ENCODE measurements around the gene ESD. TPM values are rescaled to one million over a fixed set of nuclear protein-coding genes. Genes with fewer than 3 reads are reported as not detected.
"Not testable (repeated sequence)": the region's sequence is repeated elsewhere in the genome, so short reads cannot be mapped to it uniquely, and the experiment has no call there.

The ESD gene, protein sequence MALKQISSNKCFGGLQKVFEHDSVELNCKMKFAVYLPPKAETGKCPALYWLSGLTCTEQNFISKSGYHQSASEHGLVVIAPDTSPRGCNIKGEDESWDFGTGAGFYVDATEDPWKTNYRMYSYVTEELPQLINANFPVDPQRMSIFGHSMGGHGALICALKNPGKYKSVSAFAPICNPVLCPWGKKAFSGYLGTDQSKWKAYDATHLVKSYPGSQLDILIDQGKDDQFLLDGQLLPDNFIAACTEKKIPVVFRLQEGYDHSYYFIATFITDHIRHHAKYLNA
- total RNA-seq, result 88.2 TPM
- long read RNA-seq, transcript ESD-202 (10 exons, 1,192 nt), result major isoform, 125 of 151 reads
- long read RNA-seq, partial matches to known transcripts, result 9 of 151 reads
- long read RNA-seq, other reads (novel, unspliced or antisense), result 13 of 151 reads

DNA sequence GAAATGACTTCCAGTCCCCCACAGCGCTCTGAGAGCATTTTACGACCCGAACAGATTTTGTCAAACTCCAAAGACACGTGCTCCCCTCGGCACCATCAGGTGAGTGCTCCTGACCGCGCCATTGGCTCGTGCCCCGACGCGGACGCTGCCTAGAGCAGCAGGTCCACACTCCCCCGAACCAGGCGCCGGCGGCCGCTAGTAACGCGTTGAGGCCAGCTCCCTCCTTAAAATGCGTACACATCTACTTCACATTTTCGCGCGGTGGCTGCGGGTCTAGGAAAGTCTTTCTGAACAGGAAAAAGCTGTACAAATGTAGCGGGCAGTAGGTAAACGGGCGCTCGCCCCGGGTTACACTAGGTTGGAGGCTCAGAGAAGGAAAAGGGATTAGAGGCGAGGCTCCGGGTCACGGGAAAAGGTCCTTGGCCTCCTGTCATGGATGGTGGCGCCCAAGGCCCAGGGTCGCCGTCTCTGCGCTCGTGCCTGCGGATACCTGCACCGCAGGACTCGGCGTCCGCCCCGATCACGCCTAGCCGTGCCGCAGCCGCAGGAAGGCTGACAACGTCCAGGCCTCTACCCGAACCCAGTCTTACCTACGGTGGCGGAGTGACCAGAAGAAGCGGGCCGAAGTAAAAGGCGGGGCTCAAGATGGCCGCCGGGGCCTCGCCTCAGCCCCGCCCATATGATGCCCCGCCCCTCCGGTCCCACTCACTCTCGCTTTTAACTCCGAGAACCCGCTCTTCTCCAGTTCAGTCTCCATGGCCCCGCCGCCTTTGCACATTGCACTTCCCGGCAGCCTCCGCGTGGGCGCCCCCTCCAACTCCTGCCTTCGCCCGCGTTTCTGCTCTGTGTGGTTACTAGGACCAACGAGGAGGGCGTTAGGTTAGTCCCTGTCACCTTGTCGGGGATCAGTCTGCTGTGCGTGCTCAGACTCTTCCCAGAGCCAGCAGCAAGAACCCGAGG is at the start of gene ESD:
Gene ESD, minus strand, starts transcription at position 647 of the 960 bp plus-strand sequence. CDS start 5,748 bp downstream, outside the sequence.
- DNase-seq (ENCODE audit: low spot score), result peak; percentile 95

DNA sequence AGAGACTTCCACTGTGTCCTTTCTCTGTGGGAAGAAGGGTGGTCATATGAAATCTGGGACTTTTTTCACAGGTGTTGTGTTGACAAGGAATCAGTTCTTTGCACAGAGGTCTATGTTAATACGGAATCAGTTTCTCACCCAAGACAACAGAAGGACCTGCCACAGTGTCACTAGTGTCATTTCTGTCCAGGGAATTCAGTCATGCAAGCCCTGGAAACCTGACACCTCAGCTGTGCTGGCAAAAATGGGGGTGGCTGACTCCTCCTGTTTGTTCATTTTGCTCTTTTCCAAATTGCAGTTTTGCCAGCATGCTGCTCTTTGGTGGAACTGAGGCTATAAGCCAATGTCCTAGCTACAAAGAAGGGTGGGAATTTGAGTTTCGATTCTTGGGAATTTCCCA is 49.8 kb upstream of the ESD start:
- no peak for DNase-seq (ENCODE audit: low spot score)

DNA sequence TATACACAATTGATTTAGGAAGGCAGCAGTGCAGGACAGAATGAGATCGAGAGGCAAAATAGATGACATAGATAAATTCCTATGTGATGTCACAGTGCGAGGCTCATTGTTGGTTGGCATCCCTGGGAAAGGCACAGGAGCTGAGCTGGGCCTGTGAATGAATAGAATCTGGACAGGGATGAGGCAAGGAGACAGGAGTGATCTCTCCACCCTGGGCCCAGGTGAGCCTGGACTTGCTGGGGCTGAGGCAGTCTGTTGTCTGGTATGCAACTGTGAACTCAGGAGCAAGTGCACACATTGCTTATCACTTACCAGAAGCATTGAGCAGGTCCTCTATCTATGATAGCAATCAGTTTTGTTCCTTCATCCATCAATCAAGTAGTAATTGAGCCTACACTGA is 48.2 kb upstream of the ESD start:
- no peak for DNase-seq (ENCODE audit: low spot score)

DNA sequence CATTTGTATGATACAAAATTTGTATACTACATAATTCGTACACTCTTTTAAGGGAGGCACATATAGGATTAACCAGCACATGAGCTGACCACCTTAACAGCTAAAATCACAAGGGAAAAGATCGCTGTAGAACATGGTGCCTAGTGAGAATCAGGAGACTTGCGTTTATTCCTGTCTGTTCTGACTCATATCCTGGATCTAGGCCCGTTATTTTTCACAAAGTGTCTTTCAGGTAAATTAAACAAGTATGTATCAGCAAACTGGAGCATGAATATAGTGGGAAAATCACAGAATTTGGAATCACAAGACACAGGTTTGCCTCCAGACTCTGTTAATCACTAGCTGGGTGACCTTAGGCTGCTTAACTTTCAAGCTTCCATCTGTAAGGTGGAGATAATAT is 47.5 kb upstream of the ESD start:
- DNase-seq (ENCODE audit: low spot score), result no peak

DNA sequence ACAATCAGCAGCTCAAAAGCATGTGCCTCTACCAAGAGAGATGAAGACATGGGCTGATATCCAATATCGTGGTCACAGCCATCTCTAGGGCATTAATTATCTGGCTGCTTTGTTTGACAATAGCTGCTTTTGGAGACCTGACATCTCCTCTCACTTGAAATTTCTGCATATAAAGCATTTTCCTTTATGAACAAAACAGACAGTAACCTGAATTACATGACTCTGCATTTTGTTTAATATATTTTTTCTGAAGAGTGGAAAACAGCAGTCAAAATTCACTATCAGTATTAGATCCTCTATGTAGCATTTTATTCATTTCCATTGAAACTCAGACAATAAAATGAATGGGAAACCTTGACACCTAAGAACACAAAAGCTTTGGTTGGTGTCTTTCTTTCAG is 42.4 kb upstream of the ESD start:
- no peak for DNase-seq (ENCODE audit: low spot score)

DNA sequence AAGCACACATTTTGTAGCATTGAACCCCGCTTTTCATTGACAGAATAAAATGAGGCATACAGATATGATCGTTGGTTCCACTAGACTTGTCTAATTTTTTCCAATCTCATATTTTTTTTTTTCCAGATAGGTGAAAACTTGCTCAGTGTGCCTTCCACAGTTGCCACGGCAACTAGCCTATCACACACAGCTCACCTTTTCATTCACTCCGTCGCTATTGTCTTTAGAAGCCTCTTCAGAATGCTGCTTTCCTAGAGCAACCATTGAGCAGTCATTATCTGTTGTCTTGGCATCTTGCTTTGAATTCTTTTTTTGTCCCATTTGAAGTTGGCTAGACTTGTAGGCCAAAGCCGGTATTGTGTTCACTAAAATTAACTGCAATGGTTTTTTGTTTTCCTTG is 37.7 kb upstream of the ESD start:
- DNase-seq (ENCODE audit: low spot score), result no peak

DNA sequence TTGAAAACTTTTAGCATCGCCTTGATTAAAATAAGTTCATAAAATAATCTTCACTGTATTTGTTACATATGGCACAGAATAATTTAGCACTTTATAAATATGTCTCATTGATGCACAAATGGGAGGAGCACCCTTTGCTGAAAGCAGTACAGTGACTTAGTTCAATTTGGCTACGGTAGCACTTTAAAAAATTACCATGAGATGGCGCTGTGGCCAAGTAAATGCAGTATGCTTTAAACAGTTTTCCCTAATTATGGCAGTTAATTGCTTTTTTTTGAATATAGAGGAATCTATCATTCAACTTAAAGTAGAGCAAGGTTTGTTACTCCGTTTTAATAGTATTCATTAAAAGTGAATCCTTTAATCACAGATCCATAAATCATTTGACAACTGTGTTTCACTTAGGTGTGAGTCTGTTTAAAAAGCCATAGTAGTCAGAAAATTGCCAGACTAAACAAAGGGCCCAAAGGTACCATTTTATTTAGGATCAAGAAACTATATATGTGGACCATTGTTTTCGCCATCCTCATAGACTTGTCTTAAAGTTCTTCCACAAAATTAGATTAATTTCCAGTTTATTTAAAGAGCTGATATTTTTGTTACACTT is 34.7 kb upstream of the ESD start:
- no peak for DNase-seq (ENCODE audit: low spot score)

DNA sequence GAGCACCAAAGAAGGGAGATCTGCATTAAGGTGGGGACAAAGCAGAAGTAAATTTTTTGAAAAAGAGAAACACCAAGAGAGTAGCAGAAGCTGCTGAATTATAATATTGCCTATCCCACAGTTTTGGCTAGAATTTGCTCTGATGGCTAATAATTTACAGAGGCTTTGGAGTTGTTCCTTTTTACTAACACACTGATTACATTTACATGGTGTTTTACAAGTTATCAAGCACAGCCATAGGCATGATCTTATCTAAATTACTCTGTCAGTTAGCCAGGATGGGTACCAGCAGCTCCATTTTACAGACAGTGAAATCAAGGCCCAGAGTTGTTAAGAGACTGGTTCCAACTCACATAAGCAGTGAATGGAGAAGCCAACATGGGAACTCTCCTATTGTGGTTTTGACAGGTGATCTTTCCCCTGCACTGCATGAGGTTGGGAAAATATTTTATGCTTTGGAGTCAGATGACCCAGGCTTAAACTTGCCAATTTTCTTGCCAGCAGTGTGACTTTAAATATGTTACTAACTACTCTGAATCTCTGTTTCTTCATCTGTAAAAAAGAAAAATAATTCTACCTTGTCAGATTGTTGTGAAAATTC is 33.5 kb upstream of the ESD start:
- no peak for DNase-seq (ENCODE audit: low spot score)

DNA sequence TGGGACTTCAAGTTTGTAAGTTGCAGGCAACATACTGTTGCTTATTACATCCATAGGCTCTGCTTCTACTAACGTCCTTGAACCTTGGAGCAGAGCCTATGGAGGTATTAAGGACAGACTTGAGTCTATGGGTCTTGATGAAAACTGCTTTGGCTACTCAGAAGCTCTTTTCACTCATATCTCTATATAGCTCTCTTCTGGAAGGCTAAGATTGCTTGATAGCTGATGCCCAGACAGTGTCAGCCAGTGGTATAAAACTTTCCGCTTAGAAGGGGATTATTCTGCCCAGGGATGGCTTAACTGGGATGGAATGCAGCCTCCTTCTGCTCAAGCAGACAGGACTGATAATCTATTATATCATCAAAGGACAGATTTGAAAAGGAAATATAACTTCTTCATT is 25.6 kb upstream of the ESD start:
- DNase-seq (ENCODE audit: low spot score), result no peak

DNA sequence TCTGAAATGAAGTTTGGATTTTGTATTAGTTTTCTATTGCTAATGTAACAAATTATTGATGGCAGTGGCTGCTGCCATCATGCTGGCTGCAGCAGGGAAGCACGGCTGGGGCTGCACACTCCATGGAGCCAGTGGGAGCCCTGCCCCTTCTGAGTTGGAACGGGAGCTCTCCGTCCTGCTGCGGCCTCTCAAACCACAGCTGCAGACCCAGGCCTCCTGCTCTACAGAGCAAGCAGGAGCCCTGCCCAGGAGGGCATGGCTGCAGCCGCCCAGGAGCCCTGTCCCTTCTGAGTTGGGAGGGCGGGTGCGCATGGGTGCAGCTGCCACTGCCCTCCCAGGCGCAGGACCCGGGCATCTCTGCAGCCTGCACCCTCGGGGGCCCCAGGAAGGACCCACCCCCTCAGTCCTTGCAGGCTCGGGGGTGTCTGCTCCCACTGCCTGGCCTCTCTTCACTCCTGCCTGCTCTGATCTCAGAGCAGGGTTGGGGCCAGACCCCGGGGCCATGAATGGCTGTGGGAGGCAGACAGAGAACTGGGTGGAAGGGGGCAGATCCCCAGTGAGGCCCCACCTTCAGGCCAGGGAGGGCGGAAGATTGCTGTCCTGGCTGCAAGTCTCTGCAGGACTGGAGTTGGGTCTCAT is 21.0 kb upstream of the ESD start:
- no peak for DNase-seq (ENCODE audit: low spot score)

DNA sequence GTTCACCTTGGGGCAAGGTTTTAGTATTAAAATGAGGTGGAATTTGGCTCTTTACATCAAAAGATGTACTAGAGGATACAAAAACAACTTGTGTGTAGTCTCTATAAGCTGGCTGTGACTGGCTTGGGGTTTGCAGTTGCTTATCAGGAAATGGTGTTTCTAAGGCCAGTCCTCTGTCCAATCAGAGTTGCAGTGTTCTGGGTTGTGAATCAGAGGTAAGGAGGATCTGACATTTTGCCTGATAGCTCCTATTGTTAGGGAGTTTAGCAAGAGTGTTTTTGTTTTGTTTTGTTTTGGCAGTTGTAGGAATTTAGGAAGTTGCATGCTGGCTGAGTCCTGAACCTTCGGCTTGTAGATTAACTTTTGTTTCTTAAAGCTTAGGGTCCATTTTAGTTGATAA is 20.1 kb upstream of the ESD start:
- no peak for DNase-seq (ENCODE audit: low spot score)

DNA sequence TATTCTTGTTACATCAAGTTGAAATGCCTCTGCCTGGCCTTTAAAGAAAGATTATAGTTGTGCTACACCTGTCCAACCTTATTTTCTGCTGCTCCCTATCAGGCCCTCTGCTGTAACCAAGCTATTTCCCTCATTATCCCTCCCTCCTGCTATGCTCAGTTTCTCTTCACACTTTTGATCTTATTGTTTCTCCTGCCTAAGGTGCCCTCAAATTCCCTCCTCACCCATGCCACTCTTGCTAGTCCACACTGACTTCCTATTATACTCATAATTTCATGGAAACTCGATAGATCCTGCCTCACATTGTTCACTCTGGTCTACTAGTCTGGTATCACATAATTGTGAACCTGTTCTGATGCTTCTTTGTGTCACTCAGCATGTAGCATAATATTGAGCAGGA is 19.4 kb upstream of the ESD start:
- no peak for DNase-seq (ENCODE audit: low spot score)

DNA sequence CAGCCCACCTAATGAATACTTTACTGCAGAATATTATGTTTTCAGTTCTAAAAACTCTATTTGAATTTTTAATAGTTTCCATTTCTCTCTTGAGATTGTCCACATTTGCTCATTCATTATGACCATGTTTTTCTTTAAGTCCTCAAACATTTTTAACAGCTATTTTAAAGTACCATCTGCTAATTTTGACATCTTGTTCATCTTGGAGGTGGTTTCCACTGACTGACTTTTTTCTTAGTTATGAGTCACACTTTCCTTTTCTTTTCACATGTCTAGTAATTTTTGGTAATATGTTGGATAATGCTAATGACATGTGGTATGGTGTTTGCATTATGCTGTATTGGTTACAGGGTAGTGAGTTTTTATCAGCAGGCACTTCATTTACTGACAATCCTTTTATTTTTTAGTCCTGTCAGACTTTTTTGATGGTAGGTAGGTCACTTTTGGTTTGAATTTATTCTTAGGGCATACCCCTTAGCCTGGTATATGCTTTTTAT is 15.4 kb upstream of the ESD start:
- no peak for DNase-seq (ENCODE audit: low spot score)

DNA sequence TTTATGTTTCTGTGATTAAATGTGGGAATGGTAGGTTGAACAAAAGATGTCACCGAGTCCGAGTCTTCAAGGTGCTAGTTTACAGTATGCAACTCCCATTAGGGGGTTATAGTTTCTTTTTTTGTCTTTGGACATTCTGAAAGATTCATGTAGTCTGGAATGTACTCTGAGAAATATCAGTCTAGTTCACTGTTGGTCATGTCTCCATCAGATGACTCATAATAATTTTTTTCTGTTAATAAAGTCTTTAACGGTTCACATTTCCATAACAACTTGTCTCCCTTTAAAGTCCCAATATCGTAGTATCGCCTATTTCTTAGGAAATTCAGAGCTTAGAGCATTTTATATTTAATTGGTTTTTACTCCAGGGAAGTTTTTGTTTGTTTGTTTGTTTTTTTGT is 13.5 kb upstream of the ESD start:
- no peak for DNase-seq (ENCODE audit: low spot score)

DNA sequence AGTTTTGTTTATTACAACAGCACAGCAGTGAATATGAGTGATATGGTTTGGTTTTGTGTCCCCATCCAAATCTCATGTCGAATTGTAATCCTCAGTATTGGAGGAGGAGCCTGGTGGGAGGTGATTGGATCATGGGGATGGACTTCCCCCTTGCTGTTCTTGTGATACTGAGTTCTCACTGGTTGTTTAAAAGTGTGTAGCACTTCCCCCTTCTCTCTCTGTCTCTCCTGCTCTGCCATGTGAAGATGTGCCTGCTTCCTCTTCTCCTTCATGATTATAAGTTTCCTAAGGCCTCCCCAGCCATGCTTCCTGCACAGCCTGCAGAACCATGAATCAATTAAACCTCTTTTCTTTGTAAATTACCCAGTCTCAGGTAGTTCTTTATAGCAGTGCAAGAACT is 8.0 kb upstream of the ESD start:
- DNase-seq (ENCODE audit: low spot score), result not testable (repeated sequence)

DNA sequence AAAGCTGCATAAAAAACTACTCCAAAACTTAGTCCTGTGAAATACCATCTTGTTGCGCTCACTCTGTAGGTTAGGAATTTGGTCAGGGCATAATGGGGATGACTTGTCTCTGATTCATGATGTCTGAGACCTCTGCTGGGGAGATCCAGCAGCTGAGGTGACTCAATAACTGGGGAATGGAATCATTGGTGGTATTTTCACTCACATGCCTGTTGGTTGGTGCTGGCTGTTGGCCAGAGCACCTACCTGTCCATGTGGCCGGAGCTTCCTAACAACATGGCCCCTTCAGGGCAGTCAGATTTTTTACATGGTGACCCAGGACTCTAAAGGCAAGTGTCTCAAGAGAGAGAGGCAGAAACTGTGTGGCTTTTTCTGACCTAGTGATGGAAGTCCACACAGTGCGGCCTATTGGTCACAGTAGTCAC is 7.4 kb upstream of the ESD start:
- DNase-seq (ENCODE audit: low spot score), result no peak

DNA sequence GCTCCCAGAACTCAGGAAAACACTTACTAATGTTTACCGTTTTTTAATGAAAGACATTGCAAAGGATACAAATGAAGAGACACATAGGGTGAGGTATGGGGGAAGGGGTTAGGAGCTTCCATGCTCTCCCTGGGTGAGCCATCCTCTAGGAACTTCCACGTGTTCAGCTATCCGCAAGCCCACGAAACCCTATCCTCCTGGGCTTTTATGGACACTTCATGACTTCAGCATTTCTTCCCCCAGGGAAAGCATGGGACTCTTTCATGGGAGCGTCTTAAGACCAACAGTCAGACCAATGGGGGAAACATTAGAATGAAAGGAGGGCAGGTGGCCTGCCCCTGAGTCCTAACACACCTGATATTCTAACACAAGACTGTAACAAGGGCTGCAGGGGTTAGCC is 6.6 kb upstream of the ESD start:
- DNase-seq (ENCODE audit: low spot score), result no peak

DNA sequence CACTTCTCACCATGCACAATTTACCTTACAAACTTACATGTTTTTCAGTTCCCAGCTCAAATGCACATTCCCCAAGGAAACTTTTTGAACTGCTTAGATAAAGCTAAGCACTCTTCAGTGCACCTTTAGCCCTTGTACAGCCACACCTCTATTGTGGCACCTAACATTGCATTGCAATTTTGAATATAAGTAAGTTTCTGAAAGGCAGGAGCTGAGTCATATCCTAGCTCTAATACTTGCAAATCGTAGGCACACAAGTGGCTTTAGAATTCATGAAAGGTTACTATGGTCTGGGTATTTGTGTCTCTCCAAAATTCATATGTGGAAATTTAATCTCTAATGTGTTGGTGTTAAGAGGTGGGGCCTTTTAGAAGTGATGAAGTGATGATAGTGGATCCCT is 4.9 kb upstream of the ESD start:
- DNase-seq (ENCODE audit: low spot score), result no peak

DNA sequence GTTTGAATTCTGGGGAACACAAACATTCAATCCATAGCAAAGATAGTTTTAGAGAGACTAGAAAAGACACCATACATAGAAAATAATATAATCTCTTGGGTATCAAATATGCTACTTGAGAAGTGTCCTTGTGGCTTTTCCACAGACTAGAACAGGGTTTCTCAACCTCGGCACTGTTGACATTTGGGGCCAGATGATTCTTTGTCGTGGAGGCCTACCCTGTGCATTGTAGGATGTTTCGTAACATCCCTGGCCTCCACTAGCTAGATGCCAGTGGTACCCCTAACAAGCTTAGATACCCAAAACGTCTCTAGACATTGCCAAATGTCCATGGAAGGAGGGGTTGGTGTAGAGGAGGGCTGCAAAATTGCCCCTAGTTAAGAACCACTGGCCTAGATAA is 2.2 kb upstream of the ESD start:
- DNase-seq (ENCODE audit: low spot score), result no peak

DNA sequence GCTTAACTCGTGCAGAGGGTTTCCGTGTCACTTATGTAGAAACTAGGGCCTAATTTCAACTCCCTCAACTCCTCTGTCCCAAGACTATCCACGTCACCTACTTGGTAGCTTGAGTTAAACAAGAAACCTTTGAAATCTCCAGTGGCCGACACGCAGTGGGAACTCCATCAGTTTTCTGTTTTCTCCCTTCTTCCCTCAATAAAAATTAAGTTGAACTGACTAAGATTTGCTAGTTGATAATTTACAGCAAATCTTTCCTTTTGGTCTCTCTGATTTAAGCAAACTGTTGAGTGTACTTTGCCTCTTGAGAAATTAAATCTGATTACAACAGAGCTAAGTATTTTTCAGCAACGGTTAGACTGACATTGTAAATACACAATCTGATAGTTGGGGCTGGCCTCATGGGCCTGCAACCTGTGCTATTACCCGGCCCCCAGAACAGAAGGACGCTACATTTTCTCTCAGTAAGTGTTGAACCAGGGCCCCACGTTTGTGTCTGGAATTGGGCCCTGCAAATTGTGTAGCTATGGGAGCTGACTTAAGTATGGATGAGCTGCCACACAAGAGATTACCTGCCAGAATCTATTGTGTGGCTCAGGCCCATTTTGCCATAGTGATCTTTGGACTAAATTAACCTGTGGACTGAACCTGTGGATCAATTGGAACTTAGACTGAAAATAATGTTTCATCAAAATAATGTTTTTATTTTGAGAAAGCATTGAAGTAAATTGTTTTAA is 708 bp upstream of the ESD start:
- DNase-seq (ENCODE audit: low spot score), result no peak

Measured in mesenteric fat pad (tissue), 1 donor.